Hepatocyte (in vitro differentiated cells): ENCODE data around the gene GRB10. TPM values are rescaled to one million over a fixed set of nuclear protein-coding genes. Genes with fewer than 3 reads are reported as not detected.

Experiments used
- DNase-seq: peaks from one replicate; pipeline ENCODE4 v3.0.0-alpha.2; 2016; ENCODE audit warnings: low spot score
- H2AFZ ChIP-seq: fragments of 200-600 bp; sonication (generic); 2 replicates; pipeline ENCODE4 v1.6.0; 2016; ENCODE audit warnings: antibody characterized with exemption, mild to moderate bottlenecking
- H3K27ac ChIP-seq: fragments of 200-600 bp; sonication (generic); 2 replicates; pipeline ENCODE4 v1.5.1; 2016; ENCODE audit warnings: mild to moderate bottlenecking
- H3K27me3 ChIP-seq: fragments of 200-600 bp; sonication (generic); 2 replicates; pipeline ENCODE4 v1.6.1; 2016
- H3K36me3 ChIP-seq: fragments of 200-600 bp; sonication (generic); replicated peaks from 2 replicates; pipeline ENCODE4 v1.5.1; 2016; ENCODE audit warnings: low read depth; ENCODE audit not compliant: insufficient read depth
- H3K4me1 ChIP-seq: fragments of 200-600 bp; sonication (generic); 2 replicates; pipeline ENCODE4 v1.5.1; 2016; ENCODE audit warnings: mild to moderate bottlenecking, moderate library complexity; ENCODE audit not compliant: insufficient read depth
- H3K4me2 ChIP-seq: fragments of 200-600 bp; sonication (generic); 2 replicates; pipeline ENCODE4 v1.6.0; 2016
- H3K4me3 ChIP-seq: fragments of 200-600 bp; sonication (generic); 2 replicates; pipeline ENCODE4 v1.5.1; 2016; ENCODE audit warnings: mild to moderate bottlenecking
- H3K79me2 ChIP-seq: fragments of 200-600 bp; sonication (generic); 2 replicates; pipeline ENCODE4 v1.6.0; 2017; ENCODE audit warnings: mild to moderate bottlenecking
- H3K9me2 ChIP-seq: fragments of 200-600 bp; sonication (generic); replicated peaks from 2 replicates; pipeline ENCODE4 v1.6.0; 2017; ENCODE audit warnings: mild to moderate bottlenecking; ENCODE audit not compliant: insufficient read depth
- H3K9me3 ChIP-seq: fragments of 200-600 bp; sonication (generic); 2 replicates; pipeline ENCODE4 v1.5.1; 2016; ENCODE audit warnings: low read depth, mild to moderate bottlenecking
- H4K20me1 ChIP-seq: fragments of 200-600 bp; sonication (generic); 2 replicates; pipeline ENCODE4 v1.6.0; 2016; ENCODE audit warnings: mild to moderate bottlenecking; ENCODE audit not compliant: insufficient read depth, poor library complexity, severe bottlenecking
- EZH2 ChIP-seq: fragments of 200-600 bp; sonication (generic); IDR thresholded peaks from 2 replicates; pipeline ENCODE4 v1.6.1; 2016; ENCODE audit warnings: antibody characterized with exemption, mild to moderate bottlenecking, borderline replicate concordance
- EZH2phosphoT487 ChIP-seq: fragments of 200-600 bp; sonication (generic); IDR thresholded peaks from one replicate; pipeline ENCODE4 v1.6.1; 2018; ENCODE audit warnings: antibody characterized with exemption, mild to moderate bottlenecking, low read depth, moderate library complexity; ENCODE audit not compliant: unreplicated experiment, severe bottlenecking
- WGBS: methylation state at CpG from one replicate; pipeline ENCODE4 v1.1.6; 2016; ENCODE audit warnings: low lambda C conversion rate; ENCODE audit errors: missing lambda C conversion rate; 5-methylcytosine and 5-hydroxymethylcytosine counted together
- polyA plus RNA-seq: library from polyadenylated mRNA; unstranded; fragments of >200 nt; fragmentation: Nextera tagmentation; extraction: Ambion mirVana; gene quantifications from 2 replicates; pipeline ENCODE4 v1.2.1, GENCODE V29; 2016
- total RNA-seq: library from RNA; depleted of rRNA; stranded (reverse); fragments of >200 nt; gene quantifications from 2 replicates; pipeline ENCODE4 v1.2.3, GENCODE V29; 2014
- TF ChIP-seq, protein P1 (sequence below): fragments of 200-600 bp; sonication (generic); IDR thresholded peaks from 2 replicates; pipeline ENCODE4 v1.5.1; 2016; ENCODE audit warnings: antibody characterized with exemption, mild to moderate bottlenecking; ENCODE audit not compliant: poor library complexity

GRB10 gene
- total and polyA plus RNA-seq, 2 experiments from 2014 or later = 47.6 to 65.9 TPM

DNA sequence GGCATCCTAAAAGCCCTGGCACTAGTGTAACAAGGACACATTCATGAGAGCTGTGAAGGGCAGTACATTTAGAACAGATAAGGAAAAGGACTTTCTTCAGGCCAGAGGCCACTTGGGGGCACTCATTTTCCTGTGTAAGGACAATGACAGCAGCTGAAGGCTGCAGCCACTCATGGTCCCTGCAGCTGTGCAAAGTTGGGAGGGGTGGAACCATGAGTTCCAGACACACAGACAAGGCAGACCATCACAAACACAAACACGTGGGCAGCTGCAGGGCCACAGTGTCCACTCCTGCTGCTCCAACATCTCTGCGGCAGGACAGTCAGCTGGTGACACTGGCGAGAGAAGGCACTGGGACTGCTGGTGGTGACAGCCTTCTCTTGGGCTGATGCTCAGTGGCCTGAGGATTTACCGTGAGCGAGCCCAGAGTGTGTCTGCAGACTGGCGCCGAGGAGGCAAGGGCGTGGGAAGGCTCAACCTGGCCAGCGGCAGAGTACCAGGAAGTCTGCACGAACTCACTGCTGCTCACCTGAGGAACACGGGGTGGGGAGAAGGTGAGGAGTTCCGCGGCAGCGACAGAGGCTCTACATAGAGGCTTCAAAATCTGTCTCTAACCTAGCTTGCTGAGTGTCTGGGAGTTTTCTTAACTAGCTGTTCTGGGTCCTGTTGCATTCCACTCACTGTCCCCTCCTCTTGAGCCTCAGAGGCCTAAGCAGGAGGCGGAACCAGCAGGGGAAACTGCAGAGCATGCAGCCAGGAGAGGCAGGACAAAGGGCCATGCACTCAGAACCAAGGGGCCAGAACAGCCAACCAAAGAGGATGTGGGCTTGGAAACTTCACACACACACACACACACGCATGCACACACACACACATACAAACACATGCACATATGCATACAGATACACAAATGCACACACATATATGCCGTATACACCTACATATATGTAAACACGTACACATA, 141.0 kb downstream of the GRB10 start:
- 89% methylated on average over 18 of the region's 18 CpGs for WGBS
- no peaks in the 10 kb centered on the region for H3K27me3 ChIP-seq
- no peak overlapping the region for H3K4me2 ChIP-seq
- H3K4me3 ChIP-seq = no peak overlapping the region
- no peak overlapping the region for H2AFZ ChIP-seq
- DNase-seq = no peak
- peaks cover 36% of the 10 kb centered on the region for H3K79me2 ChIP-seq
- H3K4me1 ChIP-seq = no peaks in the 10 kb centered on the region
- TF ChIP-seq EZH2phosphoT487 = no peak
- TF ChIP-seq, protein P1, sequence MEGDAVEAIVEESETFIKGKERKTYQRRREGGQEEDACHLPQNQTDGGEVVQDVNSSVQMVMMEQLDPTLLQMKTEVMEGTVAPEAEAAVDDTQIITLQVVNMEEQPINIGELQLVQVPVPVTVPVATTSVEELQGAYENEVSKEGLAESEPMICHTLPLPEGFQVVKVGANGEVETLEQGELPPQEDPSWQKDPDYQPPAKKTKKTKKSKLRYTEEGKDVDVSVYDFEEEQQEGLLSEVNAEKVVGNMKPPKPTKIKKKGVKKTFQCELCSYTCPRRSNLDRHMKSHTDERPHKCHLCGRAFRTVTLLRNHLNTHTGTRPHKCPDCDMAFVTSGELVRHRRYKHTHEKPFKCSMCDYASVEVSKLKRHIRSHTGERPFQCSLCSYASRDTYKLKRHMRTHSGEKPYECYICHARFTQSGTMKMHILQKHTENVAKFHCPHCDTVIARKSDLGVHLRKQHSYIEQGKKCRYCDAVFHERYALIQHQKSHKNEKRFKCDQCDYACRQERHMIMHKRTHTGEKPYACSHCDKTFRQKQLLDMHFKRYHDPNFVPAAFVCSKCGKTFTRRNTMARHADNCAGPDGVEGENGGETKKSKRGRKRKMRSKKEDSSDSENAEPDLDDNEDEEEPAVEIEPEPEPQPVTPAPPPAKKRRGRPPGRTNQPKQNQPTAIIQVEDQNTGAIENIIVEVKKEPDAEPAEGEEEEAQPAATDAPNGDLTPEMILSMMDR = peak; percentile 12
- TF ChIP-seq EZH2 = no peak
- H3K9me3 ChIP-seq = no peaks in the 10 kb centered on the region
- no peak overlapping the region for H3K27ac ChIP-seq
- no peaks in the 10 kb centered on the region for H4K20me1 ChIP-seq
- H3K9me2 ChIP-seq = no peaks in the 10 kb centered on the region
- H3K36me3 ChIP-seq = no peaks in the 10 kb centered on the region

DNA sequence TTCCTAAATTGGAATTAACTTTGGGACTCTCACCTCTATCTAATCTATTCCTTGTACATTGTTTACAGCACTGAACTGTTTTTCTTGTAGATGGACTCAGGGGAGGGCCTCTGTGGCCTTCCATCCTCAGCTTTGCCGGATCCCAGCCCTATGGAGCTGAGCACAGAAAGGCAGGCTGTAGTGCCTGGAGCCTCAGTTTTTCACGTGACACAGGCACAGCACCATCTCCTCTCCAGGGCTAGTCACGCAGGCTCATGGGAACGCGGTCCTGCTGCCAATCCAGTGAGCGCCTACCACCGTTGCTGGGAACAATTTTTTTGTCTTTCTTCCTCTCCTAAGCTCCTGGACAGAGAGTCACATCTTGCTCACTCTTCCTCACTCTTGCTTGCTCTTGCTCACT, 141.9 kb downstream of the GRB10 start:
- H2AFZ ChIP-seq = no peak overlapping the region
- no peak for DNase-seq
- no peaks in the 10 kb centered on the region for H3K36me3 ChIP-seq
- no peak overlapping the region for H3K27ac ChIP-seq
- no peaks in the 10 kb centered on the region for H3K4me1 ChIP-seq
- H3K9me3 ChIP-seq = no peaks in the 10 kb centered on the region
- H3K27me3 ChIP-seq = no peaks in the 10 kb centered on the region
- TF ChIP-seq EZH2 (no peak), EZH2phosphoT487 (no peak)
- TF ChIP-seq, protein P1 = no peak
- no peak overlapping the region for H3K4me3 ChIP-seq
- no peaks in the 10 kb centered on the region for H4K20me1 ChIP-seq
- WGBS = 94% methylated on average over 7 of the region's 7 CpGs
- no peaks in the 10 kb centered on the region for H3K9me2 ChIP-seq
- H3K4me2 ChIP-seq = no peak overlapping the region
- H3K79me2 ChIP-seq = peaks cover 41% of the 10 kb centered on the region

DNA sequence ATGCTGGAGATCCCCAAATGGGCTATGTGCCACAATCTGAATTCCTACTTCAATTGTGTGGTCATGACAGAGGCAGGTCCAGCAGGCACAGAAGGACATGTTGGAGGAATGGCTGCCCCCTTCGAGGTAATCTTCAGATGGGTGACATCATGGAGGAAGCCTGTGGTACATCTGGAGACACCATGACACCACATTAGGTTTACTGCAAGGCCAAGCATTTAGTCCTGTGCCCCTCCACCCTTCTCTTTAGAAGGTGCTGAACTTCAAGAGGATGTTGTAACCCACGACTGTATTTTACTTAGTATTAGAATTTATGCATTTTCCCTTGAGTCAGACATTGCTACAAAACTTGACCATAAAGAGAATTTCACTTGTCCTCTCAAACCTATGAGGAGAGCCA, 142.4 kb downstream of the GRB10 start:
- H3K4me2 ChIP-seq = no peak overlapping the region
- H3K9me2 ChIP-seq = no peaks in the 10 kb centered on the region
- H3K4me3 ChIP-seq = no peak overlapping the region
- DNase-seq = no peak
- TF ChIP-seq EZH2 (no peak), EZH2phosphoT487 (no peak)
- TF ChIP-seq, protein P1 = no peak
- H3K9me3 ChIP-seq = no peaks in the 10 kb centered on the region
- no peak overlapping the region for H3K27ac ChIP-seq
- no peaks in the 10 kb centered on the region for H3K36me3 ChIP-seq
- no peaks in the 10 kb centered on the region for H3K4me1 ChIP-seq
- H3K27me3 ChIP-seq = no peaks in the 10 kb centered on the region
- H4K20me1 ChIP-seq = no peaks in the 10 kb centered on the region
- peaks cover 45% of the 10 kb centered on the region for H3K79me2 ChIP-seq
- no peak overlapping the region for H2AFZ ChIP-seq
- 94% methylated on average over 2 of the region's 2 CpGs for WGBS
